Activated CD4-positive, alpha-beta T cell treated with anti-CD3 and anti-CD28 coated beads, Interleukin-10, Interleukin-2, amounts not matched to agents 100 ng/mL and 50 ng/mL, durations not matched to agents 16 hours and 8 hours (primary cell): Measurements from ENCODE around the gene TOMM7.
A peak's percentile ranks its signal among the peaks of the same experiment; 100 is the strongest.
"Not testable (repeated sequence)": the region's sequence is repeated elsewhere in the genome, so short reads cannot be mapped to it uniquely, and the experiment has no call there.

Experiments
- DNase-seq: peaks from one replicate; pipeline ENCODE4 v3.0.0-alpha.2; 2020

The TOMM7 gene

GRCh38 chr7:22814261-22815208, 8.1 kb downstream of the TOMM7 start:
- no peak for DNase-seq

GRCh38 chr7:22812353-22812752, 10.3 kb downstream of the TOMM7 start:
- no peak for DNase-seq

GRCh38 chr7:22811746-22812280, 10.8 kb downstream of the TOMM7 start:
- DNase-seq, result no peak

GRCh38 chr7:22810843-22811242, 11.8 kb downstream of the TOMM7 start:
- DNase-seq, result no peak

- no peak for DNase-seq
Observed at GRCh38 chr7:22809902-22810642, 12.6 kb downstream of the TOMM7 start.

GRCh38 chr7:22808140-22808539, 14.5 kb downstream of the TOMM7 start:
- no peak for DNase-seq

- no peak for DNase-seq
Observed at GRCh38 chr7:22806752-22807151, 15.9 kb downstream of the TOMM7 start.

- no peak for DNase-seq
Observed at GRCh38 chr7:22805227-22805626, 17.4 kb downstream of the TOMM7 start.

GRCh38 chr7:22802831-22803230, 19.8 kb downstream of the TOMM7 start:
- DNase-seq, result not testable (repeated sequence)

GRCh38 chr7:22802426-22802825, 20.2 kb downstream of the TOMM7 start:
- DNase-seq, result no peak

GRCh38 chr7:22801912-22802311, 20.7 kb downstream of the TOMM7 start:
- DNase-seq, result no peak

- DNase-seq, result peak; percentile 20
Observed at GRCh38 chr7:22799633-22800032, 23.0 kb downstream of the TOMM7 start.

- no peak for DNase-seq
Observed at GRCh38 chr7:22793593-22794462, 28.8 kb downstream of the TOMM7 start.

GRCh38 chr7:22791204-22792158, 31.2 kb downstream of the TOMM7 start:
- no peak for DNase-seq

GRCh38 chr7:22790640-22791039, 32.0 kb downstream of the TOMM7 start:
- not testable (repeated sequence) for DNase-seq

GRCh38 chr7:22787951-22788350, 34.7 kb downstream of the TOMM7 start:
- DNase-seq, result no peak

- no peak for DNase-seq
Observed at GRCh38 chr7:22786290-22786932, 36.2 kb downstream of the TOMM7 start.

- DNase-seq, result no peak
Observed at GRCh38 chr7:22784346-22784745, 38.3 kb downstream of the TOMM7 start.

GRCh38 chr7:22783421-22783820, 39.2 kb downstream of the TOMM7 start:
- DNase-seq, result no peak

- peak; percentile 78 for DNase-seq
Observed at GRCh38 chr7:22782616-22783232, 39.9 kb downstream of the TOMM7 start.
